Right renal pelvis (tissue), 4 donors: ENCODE results near the gene UGT1A4. TPM values are rescaled to one million over a fixed set of nuclear protein-coding genes. Genes with fewer than 3 reads are reported as not detected.
"Not testable (repeated sequence)": the region's sequence is repeated elsewhere in the genome, so short reads cannot be mapped to it uniquely, and the experiment has no call there.

Source experiments
- DNase-seq, 4 donors: peaks; one replicate each; pipeline ENCODE4 v3.0.0-alpha.2; 2013; ENCODE audit warnings: low read depth in 4 of 4, low spot score in 3 of 4, missing footprints in 1 of 4
- polyA plus RNA-seq, 4 donors: library from polyadenylated mRNA; unstranded; fragments of 120-200 nt; gene quantifications; one replicate each; pipeline ENCODE4 v1.2.1, GENCODE V29; 2013; ENCODE audit not compliant: insufficient read length in 4 of 4

The UGT1A4 gene
- polyA plus RNA-seq, 4 donors = 0.03 TPM; not detected in 3

DNA sequence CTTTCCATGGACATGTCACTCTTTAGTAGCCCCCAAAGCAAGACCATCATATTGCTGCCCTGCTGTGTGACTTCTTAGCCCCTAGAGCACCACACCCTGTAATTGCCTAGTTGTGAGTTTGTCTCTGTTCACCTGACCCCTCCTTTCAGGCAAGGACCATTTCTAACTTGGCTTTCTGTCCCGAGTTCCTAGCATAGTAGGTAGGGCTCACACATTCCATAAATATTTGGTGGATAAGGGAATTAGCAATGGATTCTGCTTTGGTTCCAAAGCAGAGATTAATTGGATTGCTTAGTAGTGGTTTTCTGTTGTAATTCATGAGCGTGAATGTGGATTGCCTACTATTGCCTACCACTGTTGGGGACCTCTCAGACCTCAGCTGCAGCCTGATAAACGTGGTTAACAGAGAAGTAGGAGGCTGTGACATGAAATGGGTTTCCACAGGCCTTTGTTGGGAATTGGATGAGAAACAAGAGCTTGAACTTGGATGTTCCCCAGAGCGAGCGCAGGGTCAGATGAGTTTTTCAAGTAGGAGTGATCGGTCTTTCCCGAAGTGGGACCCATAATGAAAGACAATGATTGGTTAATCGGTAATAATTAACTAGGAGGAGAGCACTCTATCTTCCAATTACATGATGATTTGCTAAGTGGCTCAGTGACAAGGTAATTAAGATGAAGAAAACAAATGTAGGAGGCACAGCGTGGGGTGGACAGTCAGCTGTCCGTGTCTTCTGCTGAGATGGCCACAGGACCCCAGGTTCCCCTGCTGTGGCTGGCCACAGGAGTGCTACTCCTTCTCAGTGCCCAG is 28.1 kb downstream of the UGT1A4 start:
- no peak for DNase-seq

DNA sequence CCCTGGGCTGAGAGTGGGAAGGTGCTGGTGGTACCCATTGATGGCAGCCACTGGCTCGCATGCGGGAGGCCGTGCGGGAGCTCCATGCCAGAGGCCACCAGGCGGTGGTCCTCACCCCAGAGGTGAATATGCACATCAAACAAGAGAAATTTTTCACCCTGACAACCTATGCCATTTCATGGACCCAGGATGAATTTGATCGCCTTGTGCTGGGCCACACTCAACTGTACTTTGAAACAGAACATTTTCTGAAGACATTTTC is 28.7 kb downstream of the UGT1A4 start:
- no peak for DNase-seq

DNA sequence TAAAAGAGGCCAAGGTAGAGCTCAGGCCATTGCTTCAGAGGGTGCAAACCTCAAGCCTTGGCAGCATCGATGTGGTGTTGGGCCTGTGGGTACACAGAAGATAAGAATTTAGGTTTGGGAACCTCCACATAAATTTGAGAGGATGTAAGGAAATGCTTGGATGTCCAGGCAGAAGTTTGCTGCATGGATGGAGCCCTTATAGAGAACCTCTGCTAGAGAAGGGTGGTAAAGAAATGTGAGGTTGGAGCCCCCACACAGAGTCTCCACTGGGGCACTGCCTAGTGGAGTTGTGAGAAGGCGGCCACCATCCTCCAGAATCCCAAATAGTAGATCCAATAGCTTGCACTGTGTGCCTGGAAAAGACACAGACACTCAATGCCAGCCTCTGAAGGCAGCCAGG is 32.2 kb downstream of the UGT1A4 start:
- not testable (repeated sequence) for DNase-seq

DNA sequence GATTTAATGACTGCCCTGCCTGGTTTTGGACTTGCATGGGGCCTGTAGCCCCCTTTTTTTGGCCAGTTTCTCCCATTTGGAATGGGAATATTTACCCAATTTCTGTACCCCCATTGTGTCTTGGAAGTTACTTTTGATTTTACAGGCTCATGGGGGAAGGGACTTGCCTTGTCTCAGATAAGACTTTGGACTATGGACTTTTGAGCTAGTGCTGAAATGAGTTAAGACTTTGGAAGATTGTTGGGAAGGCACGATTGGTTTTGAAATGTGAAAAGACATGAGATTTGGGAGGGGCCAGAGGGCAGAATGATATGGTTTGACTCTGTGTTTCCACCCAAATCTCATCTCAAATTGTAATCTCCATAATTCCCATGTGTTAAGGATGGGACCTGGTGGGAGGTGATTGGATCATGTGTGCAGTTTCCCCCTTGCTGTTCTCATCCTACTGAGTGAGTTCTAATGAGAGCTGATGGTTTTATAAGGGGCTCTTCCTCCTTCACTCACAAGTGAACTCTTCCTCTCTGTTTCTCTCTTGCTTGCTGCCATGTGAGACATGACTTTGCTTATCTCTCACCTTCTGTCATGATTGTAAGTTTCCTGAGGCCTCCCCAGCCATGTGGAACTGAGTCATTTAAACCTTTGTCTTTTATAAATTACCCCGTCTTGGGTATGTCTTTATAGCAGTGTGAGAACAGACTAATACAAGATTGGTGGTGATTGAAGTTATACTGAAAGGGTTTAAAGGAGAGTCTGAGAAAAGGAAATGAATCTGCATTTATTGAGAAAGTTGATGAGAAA is 32.9 kb downstream of the UGT1A4 start:
- DNase-seq = not testable (repeated sequence)

DNA sequence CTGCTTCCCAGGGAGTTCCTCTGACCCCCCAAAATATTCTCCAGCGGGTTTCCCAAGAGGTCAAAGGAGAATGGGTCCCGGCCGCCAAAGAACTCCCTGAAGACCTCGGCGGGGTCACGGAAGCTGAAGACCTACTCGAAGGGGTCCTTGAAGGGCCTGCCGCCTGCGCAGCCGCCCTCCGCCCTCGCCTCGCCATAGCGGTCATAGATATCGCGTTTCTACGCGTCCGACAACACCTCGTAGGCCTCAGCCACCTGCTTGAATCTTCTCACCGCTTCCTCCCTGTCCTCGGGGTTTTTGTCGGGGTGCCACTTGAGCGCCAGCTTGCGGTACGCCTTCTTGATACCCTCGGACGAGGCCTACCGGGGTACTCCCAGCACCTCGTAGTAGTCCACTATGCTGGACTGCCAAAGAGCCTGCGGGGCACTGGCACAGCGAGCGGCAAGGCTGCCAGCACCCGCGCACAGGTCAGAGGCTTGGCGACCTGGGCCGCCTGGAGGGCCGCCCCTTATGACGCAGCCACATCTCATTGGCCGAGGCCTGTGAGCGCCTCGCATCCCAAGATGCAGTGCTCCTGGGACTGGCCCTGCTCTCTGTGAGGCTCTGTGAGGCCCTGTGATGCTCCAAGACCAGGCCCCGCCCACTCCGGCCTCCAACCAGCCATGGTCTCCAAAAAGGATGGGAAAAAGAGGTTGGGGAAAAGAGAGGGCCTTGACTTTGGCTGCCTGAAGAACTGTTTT is 36.5 kb downstream of the UGT1A4 start:
- no peak for DNase-seq

DNA sequence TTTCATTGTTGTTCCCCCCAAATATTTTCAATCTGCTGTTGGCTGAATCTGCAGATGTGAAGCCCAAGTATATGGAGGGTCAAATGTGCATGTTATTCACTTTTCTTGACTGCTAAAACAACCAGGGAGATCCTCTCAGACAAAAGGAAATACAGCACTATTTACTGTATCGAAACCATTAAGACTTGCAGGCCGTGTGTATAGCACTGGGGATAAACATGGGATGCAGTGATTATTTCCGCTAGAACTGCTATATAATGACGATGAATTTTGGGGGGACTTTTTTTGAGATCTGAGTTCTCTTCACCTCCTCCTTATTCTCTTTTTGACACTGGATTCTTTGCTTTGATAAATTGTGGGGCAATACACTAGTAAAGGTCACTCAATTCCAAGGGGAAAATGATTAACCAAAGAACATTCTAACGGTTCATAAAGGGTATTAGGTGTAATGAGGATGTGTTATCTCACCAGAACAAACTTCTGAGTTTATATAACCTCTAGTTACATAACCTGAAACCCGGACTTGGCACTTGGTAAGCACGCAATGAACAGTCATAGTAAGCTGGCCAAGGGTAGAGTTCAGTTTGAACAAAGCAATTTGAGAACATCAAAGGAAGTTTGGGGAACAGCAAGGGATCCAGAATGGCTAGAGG is 38.0 kb downstream of the UGT1A4 start:
- DNase-seq = no peak

DNA sequence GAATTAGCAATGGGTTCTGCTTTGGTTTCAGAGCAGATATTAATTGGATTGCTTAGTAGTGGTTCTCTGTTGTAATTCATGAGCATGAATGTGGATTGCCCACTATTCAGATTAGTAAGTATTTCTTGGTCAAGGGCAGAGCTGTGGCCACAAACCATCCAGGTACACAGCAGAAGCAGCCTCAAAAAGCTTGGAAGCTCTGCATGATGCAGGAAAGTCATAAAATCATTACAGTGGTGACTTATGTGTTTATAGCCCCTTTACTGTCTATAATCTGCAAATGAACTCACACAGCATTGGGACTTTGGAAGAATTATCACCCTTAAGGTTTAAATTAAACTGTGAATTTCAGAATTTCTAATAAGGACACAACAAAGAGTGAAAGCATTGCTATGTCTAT is 39.6 kb downstream of the UGT1A4 start:
- DNase-seq = no peak

DNA sequence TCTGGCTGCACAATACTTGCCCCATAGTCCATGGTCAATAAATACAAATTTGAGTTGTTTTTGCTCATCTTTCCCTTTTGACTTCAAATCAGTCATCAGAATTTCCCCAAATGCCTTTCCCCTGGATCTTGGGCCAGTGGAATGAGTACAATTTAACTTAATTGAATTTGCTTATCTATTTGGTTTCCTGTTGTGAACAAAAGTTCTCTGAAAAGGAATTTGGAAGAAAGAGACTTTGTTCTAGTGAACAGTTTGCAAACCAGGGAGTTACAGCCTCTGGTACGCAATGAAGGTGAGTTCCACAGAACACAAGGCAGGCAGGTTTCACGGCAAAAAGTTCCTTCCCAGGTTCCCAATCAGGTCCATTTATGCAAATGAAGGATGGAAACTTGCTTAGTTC is 40.3 kb downstream of the UGT1A4 start:
- no peak for DNase-seq

DNA sequence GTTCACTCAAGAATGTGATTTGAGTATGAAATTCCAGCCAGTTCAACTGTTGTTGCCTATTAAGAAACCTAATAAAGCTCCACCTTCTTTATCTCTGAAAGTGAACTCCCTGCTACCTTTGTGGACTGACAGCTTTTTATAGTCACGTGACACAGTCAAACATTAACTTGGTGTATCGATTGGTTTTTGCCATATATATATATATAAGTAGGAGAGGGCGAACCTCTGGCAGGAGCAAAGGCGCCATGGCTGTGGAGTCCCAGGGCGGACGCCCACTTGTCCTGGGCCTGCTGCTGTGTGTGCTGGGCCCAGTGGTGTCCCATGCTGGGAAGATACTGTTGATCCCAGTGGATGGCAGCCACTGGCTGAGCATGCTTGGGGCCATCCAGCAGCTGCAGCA is 41.5 kb downstream of the UGT1A4 start, which contains the start of gene UGT1A1:
TSS of gene UGT1A1 (plus strand) at position 228 of the 400 bp plus-strand sequence. CDS start at position 246, 18 bp downstream.
- no peak for DNase-seq

DNA sequence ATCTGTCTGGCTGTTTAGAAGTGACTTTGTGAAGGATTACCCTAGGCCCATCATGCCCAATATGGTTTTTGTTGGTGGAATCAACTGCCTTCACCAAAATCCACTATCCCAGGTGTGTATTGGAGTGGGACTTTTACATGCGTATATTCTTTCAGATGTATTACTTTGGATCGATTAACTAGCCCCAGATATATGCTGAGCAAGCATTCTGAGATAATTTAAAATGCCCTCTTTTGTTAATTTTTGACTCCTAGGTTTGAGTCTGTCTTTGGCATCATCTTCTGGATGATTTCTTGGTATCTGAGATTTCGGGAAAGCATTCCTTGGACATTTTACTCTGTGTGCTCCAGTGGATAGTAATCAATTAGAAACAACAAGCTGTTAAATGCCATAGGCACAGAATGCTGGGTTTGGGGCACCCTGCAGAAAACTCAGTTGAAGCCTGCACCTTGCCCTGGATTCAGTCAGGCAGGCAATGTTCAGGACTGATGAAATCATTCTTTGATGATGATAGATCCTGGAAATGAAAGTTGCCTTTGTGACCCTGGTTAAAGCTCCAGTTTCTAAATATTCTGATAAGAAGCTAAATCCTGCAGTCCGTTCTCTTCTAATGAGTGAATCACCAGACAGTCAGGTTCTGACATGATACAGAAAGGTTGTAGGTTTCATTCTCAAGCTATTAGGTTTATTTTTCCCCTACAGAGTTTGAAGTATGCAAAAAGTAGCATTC is 42.7 kb downstream of the UGT1A4 start:
- DNase-seq = no peak

DNA sequence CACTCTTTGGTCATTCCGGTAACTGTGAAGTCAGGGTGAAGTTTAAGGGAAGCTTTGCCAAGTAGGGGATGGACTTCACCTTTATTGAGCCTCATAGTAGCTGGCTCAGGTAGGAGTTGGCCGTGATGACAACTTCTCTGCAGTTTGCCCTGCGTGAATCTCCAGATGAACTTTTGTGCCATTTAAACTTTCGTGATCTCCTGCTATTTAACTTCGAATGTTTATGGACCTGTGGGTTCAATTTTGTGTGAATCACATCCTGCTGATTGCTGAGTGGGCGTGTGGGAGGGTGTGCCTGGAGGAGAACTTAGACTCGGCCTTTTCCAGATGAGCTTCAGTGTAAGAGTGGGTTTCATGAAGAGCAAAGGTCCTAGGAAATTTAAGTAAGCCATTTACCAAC is 45.7 kb downstream of the UGT1A4 start:
- DNase-seq = no peak

DNA sequence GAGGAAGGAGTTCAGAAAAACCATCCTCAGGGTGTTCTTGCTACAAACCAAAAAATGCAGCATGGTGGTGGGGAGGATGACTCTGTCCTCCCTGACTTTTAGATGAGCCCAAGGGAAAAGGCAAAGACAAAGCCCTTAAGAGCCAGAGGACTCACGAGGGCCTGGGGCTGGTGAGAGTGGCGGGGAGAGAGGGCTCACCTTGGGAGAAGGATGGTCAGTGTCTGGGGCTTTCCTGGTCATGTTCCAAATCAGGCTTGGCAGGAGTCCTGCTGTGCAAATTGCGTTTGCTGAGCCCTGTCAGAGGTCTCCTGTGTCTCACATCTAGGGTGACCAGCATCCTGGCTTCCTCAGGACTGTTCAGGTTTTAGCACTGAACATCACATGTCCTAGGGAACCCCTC is 46.2 kb downstream of the UGT1A4 start:
- no peak for DNase-seq

DNA sequence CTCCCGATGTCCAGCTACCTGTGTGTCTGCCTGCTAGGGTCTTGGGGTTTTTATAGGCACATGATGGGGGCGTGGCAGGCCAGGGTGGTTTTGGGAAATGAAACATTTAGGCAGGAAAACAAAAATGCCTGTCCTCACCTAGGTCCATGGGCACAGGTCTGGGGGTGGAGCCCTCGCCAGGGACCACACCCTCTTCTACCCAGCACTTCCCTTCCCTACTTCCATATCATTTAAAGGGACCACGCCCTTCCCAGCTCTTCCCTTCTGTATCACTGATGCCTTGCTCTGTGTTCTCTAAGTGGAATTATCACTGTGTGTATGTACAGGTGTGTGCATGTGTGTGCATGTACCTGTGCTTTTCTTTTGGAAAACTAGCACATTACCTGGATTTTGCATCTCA is 47.9 kb downstream of the UGT1A4 start:
- no peak for DNase-seq

DNA sequence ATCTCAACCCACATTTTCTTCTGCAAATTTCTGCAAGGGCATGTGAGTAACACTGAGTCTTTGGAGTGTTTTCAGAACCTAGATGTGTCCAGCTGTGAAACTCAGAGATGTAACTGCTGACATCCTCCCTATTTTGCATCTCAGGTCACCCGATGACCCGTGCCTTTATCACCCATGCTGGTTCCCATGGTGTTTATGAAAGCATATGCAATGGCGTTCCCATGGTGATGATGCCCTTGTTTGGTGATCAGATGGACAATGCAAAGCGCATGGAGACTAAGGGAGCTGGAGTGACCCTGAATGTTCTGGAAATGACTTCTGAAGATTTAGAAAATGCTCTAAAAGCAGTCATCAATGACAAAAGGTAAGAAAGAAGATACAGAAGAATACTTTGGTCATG is 49.5 kb downstream of the UGT1A4 start:
- no peak for DNase-seq

DNA sequence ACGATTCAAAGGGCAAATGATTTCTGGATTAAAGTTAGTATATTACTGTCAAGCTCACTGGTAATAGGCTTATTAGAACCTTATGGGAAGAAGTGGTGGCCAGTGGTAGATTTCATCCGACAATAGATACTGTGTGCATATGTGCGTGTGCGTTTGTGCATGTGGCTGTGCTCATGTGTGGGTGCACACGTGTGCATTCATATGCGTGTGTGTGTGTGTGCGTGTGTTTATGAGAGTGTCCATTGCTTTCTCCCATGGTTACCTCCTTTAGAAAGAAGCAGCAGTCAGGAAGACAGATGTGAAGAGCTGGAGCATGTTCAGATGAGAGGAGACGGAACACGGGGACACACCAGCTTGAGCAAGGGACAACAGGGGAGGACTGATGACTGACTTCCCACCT is 50.7 kb downstream of the UGT1A4 start:
- DNase-seq = no peak

DNA sequence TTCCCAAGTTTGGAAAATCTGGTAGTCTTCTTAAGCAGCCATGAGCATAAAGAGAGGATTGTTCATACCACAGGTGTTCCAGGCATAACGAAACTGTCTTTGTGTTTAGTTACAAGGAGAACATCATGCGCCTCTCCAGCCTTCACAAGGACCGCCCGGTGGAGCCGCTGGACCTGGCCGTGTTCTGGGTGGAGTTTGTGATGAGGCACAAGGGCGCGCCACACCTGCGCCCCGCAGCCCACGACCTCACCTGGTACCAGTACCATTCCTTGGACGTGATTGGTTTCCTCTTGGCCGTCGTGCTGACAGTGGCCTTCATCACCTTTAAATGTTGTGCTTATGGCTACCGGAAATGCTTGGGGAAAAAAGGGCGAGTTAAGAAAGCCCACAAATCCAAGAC is 53.6 kb downstream of the UGT1A4 start:
- no peak for DNase-seq

DNA sequence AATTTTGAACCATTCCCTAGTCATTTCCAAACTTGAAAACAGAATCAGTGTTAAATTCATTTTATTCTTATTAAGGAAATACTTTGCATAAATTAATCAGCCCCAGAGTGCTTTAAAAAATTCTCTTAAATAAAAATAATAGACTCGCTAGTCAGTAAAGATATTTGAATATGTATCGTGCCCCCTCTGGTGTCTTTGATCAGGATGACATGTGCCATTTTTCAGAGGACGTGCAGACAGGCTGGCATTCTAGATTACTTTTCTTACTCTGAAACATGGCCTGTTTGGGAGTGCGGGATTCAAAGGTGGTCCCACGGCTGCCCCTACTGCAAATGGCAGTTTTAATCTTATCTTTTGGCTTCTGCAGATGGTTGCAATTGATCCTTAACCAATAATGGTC is 54.0 kb downstream of the UGT1A4 start:
- DNase-seq = no peak

DNA sequence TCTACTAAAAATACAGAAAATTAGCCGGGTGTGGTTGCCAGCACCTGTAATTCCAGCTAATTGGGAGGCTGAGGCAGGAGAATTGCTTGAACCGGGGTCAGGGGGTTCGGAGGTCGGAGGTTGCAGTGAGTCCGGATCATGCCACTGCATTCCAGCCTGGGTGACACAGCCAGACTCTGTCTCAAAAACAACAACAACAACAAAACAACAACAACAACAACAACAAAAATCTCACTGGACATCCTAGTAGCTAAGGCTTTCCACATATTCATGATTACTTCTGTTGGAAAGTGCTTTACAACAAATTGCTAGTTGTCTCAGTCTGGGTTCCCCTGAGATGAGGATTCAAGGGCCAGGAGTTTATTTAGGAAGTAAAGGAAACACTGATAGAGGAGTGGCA is 55.3 kb downstream of the UGT1A4 start:
- DNase-seq = no peak

DNA sequence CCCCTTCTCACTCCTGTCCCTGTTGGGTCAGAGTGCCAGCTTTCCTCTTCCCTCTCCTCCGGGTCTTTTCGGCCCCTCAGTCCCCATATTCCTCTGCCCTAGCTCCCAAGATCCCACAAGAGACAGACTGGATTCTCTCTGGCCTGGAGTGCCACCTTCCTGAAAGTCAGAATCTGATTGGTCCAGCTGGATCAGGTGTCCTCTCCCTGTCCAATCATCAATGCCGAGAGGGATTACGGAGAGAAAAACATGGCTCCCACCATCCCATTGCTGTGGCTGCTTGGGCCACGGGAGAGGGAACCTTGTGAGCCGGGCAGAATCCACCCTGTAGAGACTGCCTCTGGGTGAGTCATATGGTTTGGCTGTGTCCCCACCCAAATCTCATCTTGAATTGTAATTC is 56.9 kb downstream of the UGT1A4 start:
- no peak for DNase-seq

DNA sequence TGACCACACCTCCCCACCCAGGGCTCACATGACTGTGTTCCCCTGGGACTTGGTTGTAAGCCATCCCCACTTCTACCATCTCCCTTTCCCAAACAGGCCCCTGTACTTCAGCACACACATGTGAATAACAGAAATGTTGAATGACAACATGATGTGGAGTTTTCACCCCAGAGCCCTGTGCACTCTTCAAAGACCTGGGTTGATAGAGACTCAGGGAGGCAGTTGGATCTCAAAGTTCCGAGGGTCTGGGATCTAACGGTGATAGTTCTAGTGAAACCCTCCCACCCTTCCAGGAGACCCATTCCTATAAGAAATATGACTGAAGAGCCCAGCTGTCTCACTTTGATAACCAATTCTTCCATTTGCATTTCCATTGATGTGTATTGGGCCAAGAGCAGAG is 59.5 kb downstream of the UGT1A4 start, which contains the start of gene MROH2A:
TSS of gene MROH2A (plus strand) at position 301 of the 400 bp plus-strand sequence. CDS start 1,029 bp downstream, outside the sequence.
- DNase-seq = no peak
